Parathyroid adenoma (tissue), 2 donors: ENCODE data around the gene PYDC1.

Source experiments
- H2AFZ ChIP-seq: fragments of 300-600 bp; sonication (generic); one replicate; pipeline ENCODE4 v1.7.0; 2017; ENCODE audit warnings: antibody characterized with exemption, mild to moderate bottlenecking
- H3K27ac ChIP-seq: fragments of 300-600 bp; sonication (generic); one replicate; pipeline ENCODE4 v1.7.0; 2017
- H3K27me3 ChIP-seq: fragments of 300-600 bp; sonication (generic); one replicate; pipeline ENCODE4 v1.7.0; 2017; ENCODE audit warnings: low read length; ENCODE audit not compliant: control insufficient read depth, insufficient read depth
- H3K36me3 ChIP-seq: fragments of 300-600 bp; sonication (generic); one replicate; pipeline ENCODE4 v1.7.0; 2017; ENCODE audit warnings: low read length; ENCODE audit not compliant: control insufficient read depth, insufficient read depth
- H3K4me1 ChIP-seq: fragments of 300-600 bp; sonication (generic); one replicate; pipeline ENCODE4 v1.7.0; 2017; ENCODE audit warnings: control low read depth
- H3K4me2 ChIP-seq: fragments of 300-600 bp; sonication (generic); one replicate; pipeline ENCODE4 v1.7.0; 2017; ENCODE audit warnings: low read length
- H3K4me3 ChIP-seq: fragments of 300-600 bp; sonication (generic); one replicate; pipeline ENCODE4 v1.7.0; 2017; ENCODE audit warnings: low read depth, low read length
- H3K79me2 ChIP-seq: fragments of 300-600 bp; sonication (generic); one replicate; pipeline ENCODE4 v1.7.0; 2017; ENCODE audit warnings: control low read depth
- H3K9ac ChIP-seq: fragments of 300-600 bp; sonication (generic); one replicate; pipeline ENCODE4 v1.7.0; 2017; ENCODE audit warnings: mild to moderate bottlenecking
- H3K9me3 ChIP-seq: fragments of 300-600 bp; sonication (generic); one replicate; pipeline ENCODE4 v1.7.0; 2017; ENCODE audit warnings: low read length; ENCODE audit not compliant: control insufficient read depth
- CTCF ChIP-seq: fragments of 300-600 bp; sonication (generic); IDR thresholded peaks from one replicate; pipeline ENCODE4 v1.7.0; 2017; ENCODE audit warnings: antibody characterized with exemption, mild to moderate bottlenecking
- donor health status: primary hyperparathyroidism.

The PYDC1 gene

DNA sequence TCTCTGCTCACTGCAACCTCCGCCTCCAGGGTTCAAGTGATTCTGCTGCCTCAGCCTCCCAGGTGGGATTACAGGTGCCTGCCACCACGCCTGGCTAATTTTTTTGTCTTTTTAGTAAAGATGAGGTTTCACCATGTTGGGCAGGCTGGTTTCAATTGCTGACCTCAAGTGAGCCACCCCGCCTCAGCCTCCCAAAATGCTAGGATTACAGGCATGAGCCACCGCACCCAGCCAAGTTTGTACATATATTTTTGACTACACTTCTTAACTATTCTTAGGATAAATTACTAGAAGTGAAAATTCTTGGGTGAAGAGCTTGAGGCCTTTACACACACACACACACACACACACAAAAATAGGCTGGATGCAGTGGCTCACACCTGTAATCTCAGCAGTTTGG is 41.4 kb upstream of the PYDC1 start:
- H3K9me3 ChIP-seq, result no peaks in the 10 kb centered on the region
- no peak overlapping the region for H3K4me2 ChIP-seq
- no peak overlapping the region for H2AFZ ChIP-seq
- H3K79me2 ChIP-seq, result no peaks in the 10 kb centered on the region
- TF ChIP-seq CTCF, result no peak
- H3K27me3 ChIP-seq, result no peaks in the 10 kb centered on the region
- no peak overlapping the region for H3K9ac ChIP-seq
- no peaks in the 10 kb centered on the region for H3K4me1 ChIP-seq
- H3K4me3 ChIP-seq, result no peak overlapping the region
- no peaks in the 10 kb centered on the region for H3K36me3 ChIP-seq
- no peak overlapping the region for H3K27ac ChIP-seq

- Histone ChIP-seq H3K27me3 (no peaks in the 10 kb centered on the region), H3K4me3 (no peak overlapping the region), H3K9ac (no peak overlapping the region), H3K9me3 (no peaks in the 10 kb centered on the region), H3K4me2 (no peak overlapping the region), H2AFZ (no peak overlapping the region), H3K4me1 (no peaks in the 10 kb centered on the region), H3K79me2 (no peaks in the 10 kb centered on the region), H3K27ac (no peak overlapping the region), H3K36me3 (no peaks in the 10 kb centered on the region)
- no peak for TF ChIP-seq CTCF
These were observed 39.5 kb upstream of the PYDC1 start for GRCh38 chr16:31256466-31256865.

DNA sequence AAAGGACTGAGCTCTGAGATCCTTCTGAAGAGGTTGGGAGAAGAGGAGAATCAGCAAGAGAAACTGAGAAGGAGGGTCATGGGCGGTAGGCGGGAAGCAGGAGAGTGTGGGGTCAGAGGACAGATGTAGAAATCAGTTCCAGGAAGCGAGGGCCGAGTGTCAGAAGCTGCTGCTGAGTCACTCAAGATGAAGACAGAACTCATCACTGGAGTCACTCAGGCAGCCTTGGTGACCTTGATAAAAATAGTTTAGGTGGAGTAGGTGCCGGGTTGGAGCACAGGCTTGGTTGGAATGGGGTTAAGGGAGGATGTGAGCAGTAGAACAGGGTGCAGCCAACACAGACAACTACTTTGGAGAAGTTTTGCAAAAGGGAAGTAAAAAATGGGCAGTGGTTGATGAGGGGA is 36.7 kb upstream of the PYDC1 start:
- H3K9me3 ChIP-seq, result no peaks in the 10 kb centered on the region
- no peak overlapping the region for H2AFZ ChIP-seq
- H3K36me3 ChIP-seq, result no peaks in the 10 kb centered on the region
- H3K4me2 ChIP-seq, result no peak overlapping the region
- no peaks in the 10 kb centered on the region for H3K27me3 ChIP-seq
- no peaks in the 10 kb centered on the region for H3K4me1 ChIP-seq
- no peak for TF ChIP-seq CTCF
- H3K27ac ChIP-seq, result no peak overlapping the region
- H3K9ac ChIP-seq, result no peak overlapping the region
- H3K4me3 ChIP-seq, result no peak overlapping the region
- no peaks in the 10 kb centered on the region for H3K79me2 ChIP-seq

- no peak for TF ChIP-seq CTCF
- no peak overlapping the region for H3K27ac ChIP-seq
These were observed 34.5 kb upstream of the PYDC1 start for GRCh38 chr16:31251435-31251834.

DNA sequence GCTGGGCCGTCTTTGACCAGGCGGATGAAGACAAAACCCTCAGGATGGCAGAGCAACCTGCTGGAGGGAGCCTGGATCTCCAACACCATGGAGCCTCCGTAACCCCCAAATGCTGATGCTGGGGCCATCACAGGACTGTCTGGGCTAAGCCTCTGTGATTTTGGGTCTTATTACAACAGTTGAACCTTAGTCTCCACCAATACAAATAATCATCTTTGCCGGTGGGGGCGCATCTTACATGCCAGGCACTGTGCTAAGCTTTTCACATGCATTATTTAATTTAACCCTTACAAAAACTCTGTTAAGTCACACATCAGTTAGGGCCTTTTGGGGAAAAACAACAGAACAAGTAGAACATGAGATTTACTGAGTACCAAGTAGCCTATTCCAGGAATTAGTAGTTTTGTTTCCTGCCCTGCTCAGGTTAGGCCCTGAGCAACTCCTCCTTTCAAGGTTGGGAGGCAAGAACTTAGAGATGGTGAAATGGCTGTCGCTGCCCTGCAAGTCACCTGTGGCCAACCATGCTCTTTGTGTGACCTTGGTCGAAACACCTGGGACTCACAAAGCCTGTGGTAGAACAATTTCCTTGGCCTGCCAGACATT is 33.9 kb upstream of the PYDC1 start:
- Histone ChIP-seq H3K27ac (no peak overlapping the region), H3K9me3 (no peaks in the 10 kb centered on the region), H2AFZ (no peak overlapping the region), H3K79me2 (no peaks in the 10 kb centered on the region), H3K9ac (no peak overlapping the region), H3K27me3 (no peaks in the 10 kb centered on the region), H3K36me3 (no peaks in the 10 kb centered on the region), H3K4me3 (no peak overlapping the region), H3K4me1 (no peaks in the 10 kb centered on the region), H3K4me2 (no peak overlapping the region)
- TF ChIP-seq CTCF, result no peak

More at GRCh38 chr16:31251435-31251834, 34.5 kb upstream of the PYDC1 start:
- Histone ChIP-seq H3K79me2 (no peaks in the 10 kb centered on the region), H3K4me3 (no peak overlapping the region), H3K4me2 (no peak overlapping the region), H3K9me3 (no peaks in the 10 kb centered on the region), H3K4me1 (no peaks in the 10 kb centered on the region), H3K27me3 (no peaks in the 10 kb centered on the region), H2AFZ (no peak overlapping the region), H3K9ac (no peak overlapping the region), H3K36me3 (no peaks in the 10 kb centered on the region)
